Hepatocyte (in vitro differentiated cells): Measurements from ENCODE around the gene GLRA1. TPM values are rescaled to one million over a fixed set of nuclear protein-coding genes. Genes with fewer than 3 reads are reported as not detected.

Source experiments
- DNase-seq: peaks from one replicate; pipeline ENCODE4 v3.0.0-alpha.2; 2016; ENCODE audit warnings: low spot score
- H2AFZ ChIP-seq: fragments of 200-600 bp; sonication (generic); 2 replicates; pipeline ENCODE4 v1.6.0; 2016; ENCODE audit warnings: antibody characterized with exemption, mild to moderate bottlenecking
- H3K27ac ChIP-seq: fragments of 200-600 bp; sonication (generic); 2 replicates; pipeline ENCODE4 v1.5.1; 2016; ENCODE audit warnings: mild to moderate bottlenecking
- H3K27me3 ChIP-seq: fragments of 200-600 bp; sonication (generic); 2 replicates; pipeline ENCODE4 v1.6.1; 2016
- H3K36me3 ChIP-seq: fragments of 200-600 bp; sonication (generic); replicated peaks from 2 replicates; pipeline ENCODE4 v1.5.1; 2016; ENCODE audit warnings: low read depth; ENCODE audit not compliant: insufficient read depth
- H3K4me1 ChIP-seq: fragments of 200-600 bp; sonication (generic); 2 replicates; pipeline ENCODE4 v1.5.1; 2016; ENCODE audit warnings: mild to moderate bottlenecking, moderate library complexity; ENCODE audit not compliant: insufficient read depth
- H3K4me2 ChIP-seq: fragments of 200-600 bp; sonication (generic); 2 replicates; pipeline ENCODE4 v1.6.0; 2016
- H3K4me3 ChIP-seq: fragments of 200-600 bp; sonication (generic); 2 replicates; pipeline ENCODE4 v1.5.1; 2016; ENCODE audit warnings: mild to moderate bottlenecking
- H3K79me2 ChIP-seq: fragments of 200-600 bp; sonication (generic); 2 replicates; pipeline ENCODE4 v1.6.0; 2017; ENCODE audit warnings: mild to moderate bottlenecking
- H3K9me2 ChIP-seq: fragments of 200-600 bp; sonication (generic); replicated peaks from 2 replicates; pipeline ENCODE4 v1.6.0; 2017; ENCODE audit warnings: mild to moderate bottlenecking; ENCODE audit not compliant: insufficient read depth
- H3K9me3 ChIP-seq: fragments of 200-600 bp; sonication (generic); 2 replicates; pipeline ENCODE4 v1.5.1; 2016; ENCODE audit warnings: low read depth, mild to moderate bottlenecking
- H4K20me1 ChIP-seq: fragments of 200-600 bp; sonication (generic); 2 replicates; pipeline ENCODE4 v1.6.0; 2016; ENCODE audit warnings: mild to moderate bottlenecking; ENCODE audit not compliant: insufficient read depth, poor library complexity, severe bottlenecking
- CTCF ChIP-seq: fragments of 200-600 bp; sonication (generic); IDR thresholded peaks from 2 replicates; pipeline ENCODE4 v1.5.1; 2016; ENCODE audit warnings: antibody characterized with exemption, mild to moderate bottlenecking; ENCODE audit not compliant: poor library complexity
- EZH2 ChIP-seq: fragments of 200-600 bp; sonication (generic); IDR thresholded peaks from 2 replicates; pipeline ENCODE4 v1.6.1; 2016; ENCODE audit warnings: antibody characterized with exemption, mild to moderate bottlenecking, borderline replicate concordance
- EZH2phosphoT487 ChIP-seq: fragments of 200-600 bp; sonication (generic); IDR thresholded peaks from one replicate; pipeline ENCODE4 v1.6.1; 2018; ENCODE audit warnings: antibody characterized with exemption, mild to moderate bottlenecking, low read depth, moderate library complexity; ENCODE audit not compliant: unreplicated experiment, severe bottlenecking
- WGBS: methylation state at CpG from one replicate; pipeline ENCODE4 v1.1.6; 2016; ENCODE audit warnings: low lambda C conversion rate; ENCODE audit errors: missing lambda C conversion rate; 5-methylcytosine and 5-hydroxymethylcytosine counted together
- polyA plus RNA-seq: library from polyadenylated mRNA; unstranded; fragments of >200 nt; fragmentation: Nextera tagmentation; extraction: Ambion mirVana; gene quantifications from 2 replicates; pipeline ENCODE4 v1.2.1, GENCODE V29; 2016
- total RNA-seq: library from RNA; depleted of rRNA; stranded (reverse); fragments of >200 nt; gene quantifications from 2 replicates; pipeline ENCODE4 v1.2.3, GENCODE V29; 2014

GLRA1 gene
- total RNA-seq (not detected in 2 replicates), polyA plus RNA-seq (not detected in 2 replicates)

GRCh38 chr5:151924564-151925301 lies at the start of gene GLRA1:
Gene GLRA1 (minus strand): TSS chr5:151924851. CDS start chr5:151924549, 302 bp downstream.
- H3K9me3 ChIP-seq: no peaks in the 10 kb centered on the region
- H3K79me2 ChIP-seq: no peaks in the 10 kb centered on the region
- H3K36me3 ChIP-seq: no peaks in the 10 kb centered on the region
- H3K4me2 ChIP-seq: no peak within 1 kb of the TSS
- no peaks in the 10 kb centered on the region for H3K27me3 ChIP-seq
- H3K27ac ChIP-seq: no peak within 1 kb of the TSS
- peak; percentile 83 for DNase-seq
- no peak for TF ChIP-seq EZH2
- H3K9me2 ChIP-seq: no peaks in the 10 kb centered on the region
- WGBS: 25% methylated on average over 44 of the region's 44 CpGs
- no peak within 1 kb of the TSS for H3K4me3 ChIP-seq
- no peak within 1 kb of the TSS for H2AFZ ChIP-seq
- no peaks in the 10 kb centered on the region for H3K4me1 ChIP-seq
- H4K20me1 ChIP-seq: no peaks in the 10 kb centered on the region

- H3K9me2 ChIP-seq: no peaks in the 10 kb centered on the region
- no peaks in the 10 kb centered on the region for H4K20me1 ChIP-seq
- no peaks in the 10 kb centered on the region for H3K79me2 ChIP-seq
- H3K36me3 ChIP-seq: no peaks in the 10 kb centered on the region
- DNase-seq: no peak
- TF ChIP-seq EZH2 (no peak), CTCF (no peak), EZH2phosphoT487 (no peak)
- no peak overlapping the region for H3K4me2 ChIP-seq
- H3K27ac ChIP-seq: no peak overlapping the region
- no peak overlapping the region for H3K4me3 ChIP-seq
- no peaks in the 10 kb centered on the region for H3K9me3 ChIP-seq
- no peaks in the 10 kb centered on the region for H3K4me1 ChIP-seq
- no peaks in the 10 kb centered on the region for H3K27me3 ChIP-seq
- no peak overlapping the region for H2AFZ ChIP-seq
Observed at GRCh38 chr5:151970885-151971284, 46.2 kb upstream of the GLRA1 start.

GRCh38 chr5:151967865-151968264 lies 43.2 kb upstream of the GLRA1 start:
- Histone ChIP-seq H3K9me2 (no peaks in the 10 kb centered on the region), H3K4me1 (no peaks in the 10 kb centered on the region), H3K4me2 (no peak overlapping the region), H3K36me3 (no peaks in the 10 kb centered on the region), H4K20me1 (no peaks in the 10 kb centered on the region), H3K9me3 (no peaks in the 10 kb centered on the region), H3K4me3 (no peak overlapping the region), H2AFZ (no peak overlapping the region), H3K27me3 (no peaks in the 10 kb centered on the region), H3K79me2 (no peaks in the 10 kb centered on the region), H3K27ac (no peak overlapping the region)
- TF ChIP-seq CTCF (no peak), EZH2phosphoT487 (no peak), EZH2 (no peak)
- whole genome bisulfite sequencing: 90% methylated on average over 6 of the region's 6 CpGs
- DNase-seq: no peak

- Histone ChIP-seq H3K79me2 (no peaks in the 10 kb centered on the region), H3K4me3 (no peak overlapping the region), H4K20me1 (no peaks in the 10 kb centered on the region), H3K9me3 (no peaks in the 10 kb centered on the region), H2AFZ (no peak overlapping the region), H3K27me3 (no peaks in the 10 kb centered on the region), H3K4me1 (no peaks in the 10 kb centered on the region), H3K4me2 (no peak overlapping the region), H3K9me2 (no peaks in the 10 kb centered on the region), H3K36me3 (no peaks in the 10 kb centered on the region), H3K27ac (no peak overlapping the region)
- no peak for DNase-seq
- TF ChIP-seq EZH2phosphoT487: no peak
- no peak for TF ChIP-seq EZH2
- TF ChIP-seq CTCF: no peak
- 95% methylated on average over 1 of the region's 1 CpG for WGBS
Observed at GRCh38 chr5:151966046-151966445, 41.4 kb upstream of the GLRA1 start.
